ENCODE measurements around the gene HMGCS1.
"Not testable (repeated sequence)": the region's sequence is repeated elsewhere in the genome, so short reads cannot be mapped to it uniquely, and the experiment has no call there.

The HMGCS1 gene

GRCh38 chr5:43290726-43291125 is 22.5 kb downstream of the HMGCS1 start:
- no peak for FAIRE-seq
- no peak for DNase-seq (ENCODE audit: insufficient read length)
- TF ChIP-seq POLR2AphosphoS5 (IDR thresholded peaks at IDR 0.05; ENCODE audit: low read depth, low read length) (no peak), TAF1 (IDR thresholded peaks at IDR 0.05; ENCODE audit: borderline replicate concordance, low read depth, low read length) (no peak)

- no peak for FAIRE-seq
- no peak for DNase-seq (ENCODE audit: insufficient read length)
- TF ChIP-seq POLR2AphosphoS5 (IDR thresholded peaks at IDR 0.05; ENCODE audit: low read depth, low read length) (no peak), TAF1 (IDR thresholded peaks at IDR 0.05; ENCODE audit: borderline replicate concordance, low read depth, low read length) (no peak), POLR2A (IDR thresholded peaks at IDR 0.05; ENCODE audit: low read depth, low read length) (no peak)
These were observed 24.9 kb downstream of the HMGCS1 start for GRCh38 chr5:43288269-43288831.

- no peak for DNase-seq (ENCODE audit: insufficient read length)
- no peak for FAIRE-seq
- TF ChIP-seq POLR2AphosphoS5 (IDR thresholded peaks at IDR 0.05; ENCODE audit: low read depth, low read length) (no peak), TAF1 (IDR thresholded peaks at IDR 0.05; ENCODE audit: borderline replicate concordance, low read depth, low read length) (no peak), POLR2A (IDR thresholded peaks at IDR 0.05; ENCODE audit: low read depth, low read length) (no peak)
These were observed 25.7 kb downstream of the HMGCS1 start for GRCh38 chr5:43287493-43287892.

- DNase-seq (ENCODE audit: insufficient read length) = no peak
- FAIRE-seq = no peak
- TF ChIP-seq POLR2AphosphoS5 (IDR thresholded peaks at IDR 0.05; ENCODE audit: low read depth, low read length) (no peak), TAF1 (IDR thresholded peaks at IDR 0.05; ENCODE audit: borderline replicate concordance, low read depth, low read length) (no peak), POLR2A (IDR thresholded peaks at IDR 0.05; ENCODE audit: low read depth, low read length) (no peak)
These were observed 26.6 kb downstream of the HMGCS1 start for GRCh38 chr5:43286623-43287022.

GRCh38 chr5:43281840-43282658 is 31.2 kb downstream of the HMGCS1 start:
- FAIRE-seq (no peak), DNase-seq (ENCODE audit: insufficient read length) (no peak)
- TF ChIP-seq POLR2AphosphoS5 (IDR thresholded peaks at IDR 0.05; ENCODE audit: low read depth, low read length) (no peak), POLR2A (IDR thresholded peaks at IDR 0.05; ENCODE audit: low read depth, low read length) (no peak), TAF1 (IDR thresholded peaks at IDR 0.05; ENCODE audit: borderline replicate concordance, low read depth, low read length) (no peak)

GRCh38 chr5:43279548-43280274 is 33.5 kb downstream of the HMGCS1 start:
- TF ChIP-seq TAF1 (IDR thresholded peaks at IDR 0.05; ENCODE audit: borderline replicate concordance, low read depth, low read length) (no peak), POLR2A (IDR thresholded peaks at IDR 0.05; ENCODE audit: low read depth, low read length) (no peak), POLR2AphosphoS5 (IDR thresholded peaks at IDR 0.05; ENCODE audit: low read depth, low read length) (no peak)
- DNase-seq (ENCODE audit: insufficient read length) = no peak
- FAIRE-seq = no peak

GRCh38 chr5:43275391-43275790 is 37.8 kb downstream of the HMGCS1 start:
- no peak for TF ChIP-seq TAF1 (IDR thresholded peaks at IDR 0.05; ENCODE audit: borderline replicate concordance, low read depth, low read length)
- no peak for TF ChIP-seq POLR2AphosphoS5 (IDR thresholded peaks at IDR 0.05; ENCODE audit: low read depth, low read length)
- TF ChIP-seq POLR2A (IDR thresholded peaks at IDR 0.05; ENCODE audit: low read depth, low read length) = no peak
- FAIRE-seq (no peak), DNase-seq (ENCODE audit: insufficient read length) (no peak)

- TF ChIP-seq POLR2A (IDR thresholded peaks at IDR 0.05; ENCODE audit: low read depth, low read length) = no peak
- no peak for TF ChIP-seq TAF1 (IDR thresholded peaks at IDR 0.05; ENCODE audit: borderline replicate concordance, low read depth, low read length)
- TF ChIP-seq POLR2AphosphoS5 (IDR thresholded peaks at IDR 0.05; ENCODE audit: low read depth, low read length) = no peak
- DNase-seq (ENCODE audit: insufficient read length) (no peak), FAIRE-seq (no peak)
These were observed 38.6 kb downstream of the HMGCS1 start for GRCh38 chr5:43274435-43275114.

GRCh38 chr5:43273552-43273951 is 39.7 kb downstream of the HMGCS1 start:
- DNase-seq (ENCODE audit: insufficient read length) = no peak
- no peak for FAIRE-seq
- TF ChIP-seq POLR2A (IDR thresholded peaks at IDR 0.05; ENCODE audit: low read depth, low read length) = no peak

GRCh38 chr5:43270645-43271044 is 42.6 kb downstream of the HMGCS1 start:
- TF ChIP-seq POLR2A (IDR thresholded peaks at IDR 0.05; ENCODE audit: low read depth, low read length) (no peak), POLR2AphosphoS5 (IDR thresholded peaks at IDR 0.05; ENCODE audit: low read depth, low read length) (no peak), TAF1 (IDR thresholded peaks at IDR 0.05; ENCODE audit: borderline replicate concordance, low read depth, low read length) (no peak)
- DNase-seq (ENCODE audit: insufficient read length) = no peak
- FAIRE-seq = no peak

GRCh38 chr5:43268188-43268820 is 44.9 kb downstream of the HMGCS1 start:
- FAIRE-seq = no peak
- DNase-seq (ENCODE audit: insufficient read length) = no peak
- TF ChIP-seq POLR2A (IDR thresholded peaks at IDR 0.05; ENCODE audit: low read depth, low read length) (no peak), TAF1 (IDR thresholded peaks at IDR 0.05; ENCODE audit: borderline replicate concordance, low read depth, low read length) (no peak), POLR2AphosphoS5 (IDR thresholded peaks at IDR 0.05; ENCODE audit: low read depth, low read length) (no peak)

GRCh38 chr5:43262269-43262668 is 50.9 kb downstream of the HMGCS1 start:
- not testable (repeated sequence) for FAIRE-seq; DNase-seq (ENCODE audit: insufficient read length)

Data from GM12892 (cell line).